GM19452 (cell line): ENCODE data around the gene HIPK1.
"Not testable (repeated sequence)": the region's sequence is repeated elsewhere in the genome, so short reads cannot be mapped to it uniquely, and the experiment has no call there.

ENCODE experiments used
- ATAC-seq: cut with Tn5 transposase; IDR thresholded peaks from one replicate; pipeline ENCODE4 v1.9.1; 2021; ENCODE audit not compliant: unreplicated experiment

Gene HIPK1

GRCh38 chr1:114009393-114009792, 80.3 kb downstream of the HIPK1 start:
- ATAC-seq = no peak

- ATAC-seq = no peak
Observed at GRCh38 chr1:114010433-114011184, 81.5 kb downstream of the HIPK1 start.

GRCh38 chr1:114011796-114012195, 82.7 kb downstream of the HIPK1 start:
- ATAC-seq = no peak

GRCh38 chr1:114015075-114015474, 86.0 kb downstream of the HIPK1 start:
- ATAC-seq = no peak

GRCh38 chr1:114019724-114020123, 90.6 kb downstream of the HIPK1 start:
- ATAC-seq = not testable (repeated sequence)

GRCh38 chr1:114021665-114022099, 92.6 kb downstream of the HIPK1 start:
- no peak for ATAC-seq

GRCh38 chr1:114022877-114023276, 93.8 kb downstream of the HIPK1 start:
- no peak for ATAC-seq

- no peak for ATAC-seq
Observed at GRCh38 chr1:114023377-114023776, 94.3 kb downstream of the HIPK1 start.

- ATAC-seq = no peak
Observed at GRCh38 chr1:114024049-114024448, 94.9 kb downstream of the HIPK1 start.

GRCh38 chr1:114025609-114026401, 96.7 kb downstream of the HIPK1 start:
- no peak for ATAC-seq

- ATAC-seq = no peak
Observed at GRCh38 chr1:114026797-114027196, 97.7 kb downstream of the HIPK1 start.
